Duodenal mucosa (tissue), 2 donors: ENCODE data around the gene NCK1.
"Not testable (repeated sequence)": the region's sequence is repeated elsewhere in the genome, so short reads cannot be mapped to it uniquely, and the experiment has no call there.

ENCODE experiments used
- H3K27ac ChIP-seq: one replicate; pipeline ENCODE4 v1.7.0; 2013; ENCODE audit warnings: low read depth, low read length
- H3K27me3 ChIP-seq, 2 donors: one replicate each; pipeline ENCODE4 v1.7.0; 2013; ENCODE audit warnings: low read length in 2 of 2, control low read depth in 1 of 2; ENCODE audit not compliant: insufficient read depth in 2 of 2, control insufficient read depth in 1 of 2
- H3K36me3 ChIP-seq, 2 donors: one replicate each; pipeline ENCODE4 v1.7.0; 2013; ENCODE audit warnings: low read length in 2 of 2, control low read depth in 1 of 2; ENCODE audit not compliant: insufficient read depth in 2 of 2, control insufficient read depth in 1 of 2
- H3K4me1 ChIP-seq, 2 donors: one replicate each; pipeline ENCODE4 v1.7.0; 2013; ENCODE audit warnings: low read length in 2 of 2, control low read depth in 1 of 2; ENCODE audit not compliant: insufficient read depth in 2 of 2, control insufficient read depth in 1 of 2
- H3K4me3 ChIP-seq, 2 donors: one replicate each; pipeline ENCODE4 v1.7.0; 2013; ENCODE audit warnings: low read length in 2 of 2, low read depth in 1 of 2
- H3K9ac ChIP-seq, 2 donors: one replicate each; pipeline ENCODE4 v1.7.0; 2013; ENCODE audit warnings: low read length in 2 of 2, low read depth in 1 of 2
- H3K9me3 ChIP-seq, 2 donors: one replicate each; pipeline ENCODE4 v1.7.0; 2013; ENCODE audit warnings: low read length in 2 of 2, control low read depth in 1 of 2; ENCODE audit not compliant: control insufficient read depth in 1 of 2

The NCK1 gene

GRCh38 chr3:136860541-136860940, 1.5 kb upstream of the NCK1 start:
- Histone ChIP-seq H3K27ac (no peak overlapping the region), H3K36me3 (no peaks in the 10 kb centered on the region), H3K4me1 (peaks cover 8 to 13% of the 10 kb centered on the region in 2 donors), H3K27me3 (no peaks in the 10 kb centered on the region), H3K9me3 (no peaks in the 10 kb centered on the region), H3K9ac (peak overlapping the region in 1 of 2 donors; percentile 27), H3K4me3 (peak overlapping the region; percentile 82 to 94)

DNA sequence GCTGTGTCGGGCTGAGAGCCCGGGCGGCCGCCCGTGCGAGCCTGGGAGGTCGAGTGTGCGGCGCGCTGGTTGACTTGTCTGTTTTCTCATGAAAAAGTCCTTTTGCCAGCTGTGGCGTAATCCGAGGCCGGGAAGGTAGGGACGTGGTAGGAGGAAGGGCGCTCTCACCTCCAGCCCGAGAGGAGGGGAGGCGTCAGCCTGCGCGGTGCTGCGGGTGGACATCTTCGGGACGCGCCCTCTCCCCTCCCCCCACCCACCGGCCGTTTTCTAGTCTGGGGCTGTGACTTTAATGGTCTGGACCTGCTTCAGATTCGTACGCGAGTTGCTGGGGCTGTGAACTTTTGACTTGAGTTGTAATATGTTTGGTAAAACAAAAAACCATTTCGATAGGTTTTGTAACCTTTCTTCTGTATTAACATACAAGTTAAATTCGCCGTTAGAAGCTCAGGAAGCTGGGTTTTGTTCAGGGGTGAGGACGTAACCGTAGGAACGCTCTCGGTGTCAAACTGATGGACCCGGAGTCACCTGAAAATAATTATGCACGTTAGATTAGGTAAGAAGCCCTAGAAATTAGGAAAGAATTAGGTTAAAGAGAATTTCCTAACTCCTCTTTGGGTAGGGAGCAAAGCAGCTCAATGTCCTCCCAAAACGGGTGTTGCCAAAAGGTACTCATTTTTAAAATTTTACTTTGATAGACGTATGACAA, 762 bp downstream of the NCK1 start:
- Histone ChIP-seq H3K9me3 (no peaks in the 10 kb centered on the region), H3K4me3 (peak overlapping the region; percentile 82 to 94), H3K36me3 (no peaks in the 10 kb centered on the region)

DNA sequence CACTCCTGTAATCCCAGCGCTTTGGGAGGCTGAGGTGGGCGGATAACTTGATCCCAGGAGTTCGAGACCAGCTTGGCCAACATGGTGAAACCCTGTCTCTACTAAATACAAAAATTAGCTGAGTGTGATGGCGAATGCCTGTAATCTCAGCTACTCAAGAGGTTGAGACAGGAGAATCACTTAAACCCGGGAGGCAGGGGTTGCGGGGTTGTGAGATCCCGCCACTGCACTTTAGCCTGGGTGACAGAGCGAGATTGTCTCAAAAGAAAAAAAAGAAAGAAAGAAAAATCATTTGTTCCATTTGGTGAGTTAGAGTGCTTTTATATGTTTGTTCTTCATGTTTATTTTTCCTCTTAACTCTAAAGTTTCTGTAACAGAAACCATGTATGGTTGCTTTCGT, 7.3 kb downstream of the NCK1 start:
- Histone ChIP-seq H3K36me3 (no peaks in the 10 kb centered on the region), H3K4me3 (no peak overlapping the region), H3K27me3 (no peaks in the 10 kb centered on the region), H3K27ac (no peak overlapping the region), H3K9me3 (no peaks in the 10 kb centered on the region), H3K9ac (no peak overlapping the region), H3K4me1 (no peaks in the 10 kb centered on the region)

More for the DNA sequence above, 762 bp downstream of the NCK1 start:
- Histone ChIP-seq H3K27ac (peak overlapping the region; percentile 88), H3K9ac (peak overlapping the region; percentile 84 to 92), H3K27me3 (no peaks in the 10 kb centered on the region), H3K4me1 (peaks cover 8 to 13% of the 10 kb centered on the region in 2 donors)

DNA sequence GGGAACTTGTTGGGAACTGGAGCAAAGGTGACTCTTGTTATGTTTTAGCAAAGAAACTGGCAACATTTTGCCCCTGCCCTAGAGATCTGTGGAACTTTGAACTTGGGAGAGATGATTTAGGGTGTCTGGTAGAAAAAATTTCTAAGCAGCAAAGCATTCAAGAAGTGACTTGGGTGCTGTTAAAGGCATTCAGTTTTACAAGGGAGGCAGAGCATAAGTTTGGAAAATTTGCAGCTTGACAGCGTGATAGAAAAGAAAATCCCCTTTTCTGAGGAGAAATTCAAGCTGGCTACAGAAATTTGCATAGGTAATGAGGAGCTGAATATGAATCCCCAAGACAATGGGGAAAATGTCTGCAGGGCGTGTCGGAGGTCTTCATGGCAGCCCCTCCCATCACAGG, 10.2 kb downstream of the NCK1 start:
- not testable (repeated sequence) for H3K27ac ChIP-seq, H3K9ac ChIP-seq, H3K27me3 ChIP-seq, H3K4me1 ChIP-seq, H3K4me3 ChIP-seq, H3K36me3 ChIP-seq, H3K9me3 ChIP-seq

GRCh38 chr3:136879510-136879909, 17.5 kb downstream of the NCK1 start:
- H3K36me3 ChIP-seq, H3K9me3 ChIP-seq, H3K9ac ChIP-seq, H3K4me3 ChIP-seq, H3K4me1 ChIP-seq, H3K27ac ChIP-seq, H3K27me3 ChIP-seq: not testable (repeated sequence)

DNA sequence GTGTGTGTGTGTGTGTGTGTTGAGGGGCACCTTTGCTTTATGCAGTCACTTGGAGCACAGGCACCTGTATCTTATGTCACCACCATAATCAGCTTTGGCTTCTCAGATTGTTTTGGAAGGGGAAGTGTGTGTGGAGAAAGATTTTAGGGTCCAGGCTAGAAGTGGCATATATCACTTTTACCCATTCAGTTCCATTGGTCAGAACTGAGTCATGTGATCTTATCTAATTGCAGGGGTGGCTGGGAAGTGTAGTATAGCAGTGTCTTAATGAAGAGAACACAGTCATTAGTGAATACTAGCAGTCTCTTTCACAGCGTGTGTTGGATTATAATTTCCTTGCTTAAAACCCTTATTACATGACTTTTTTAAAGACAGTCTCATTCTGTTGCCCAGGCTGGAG, 20.6 kb downstream of the NCK1 start:
- Histone ChIP-seq H3K36me3 (no peaks in the 10 kb centered on the region), H3K9me3 (no peaks in the 10 kb centered on the region), H3K9ac (no peak overlapping the region), H3K27me3 (no peaks in the 10 kb centered on the region), H3K4me3 (no peak overlapping the region), H3K4me1 (peaks cover 3 to 6% of the 10 kb centered on the region in 2 donors), H3K27ac (no peak overlapping the region)

DNA sequence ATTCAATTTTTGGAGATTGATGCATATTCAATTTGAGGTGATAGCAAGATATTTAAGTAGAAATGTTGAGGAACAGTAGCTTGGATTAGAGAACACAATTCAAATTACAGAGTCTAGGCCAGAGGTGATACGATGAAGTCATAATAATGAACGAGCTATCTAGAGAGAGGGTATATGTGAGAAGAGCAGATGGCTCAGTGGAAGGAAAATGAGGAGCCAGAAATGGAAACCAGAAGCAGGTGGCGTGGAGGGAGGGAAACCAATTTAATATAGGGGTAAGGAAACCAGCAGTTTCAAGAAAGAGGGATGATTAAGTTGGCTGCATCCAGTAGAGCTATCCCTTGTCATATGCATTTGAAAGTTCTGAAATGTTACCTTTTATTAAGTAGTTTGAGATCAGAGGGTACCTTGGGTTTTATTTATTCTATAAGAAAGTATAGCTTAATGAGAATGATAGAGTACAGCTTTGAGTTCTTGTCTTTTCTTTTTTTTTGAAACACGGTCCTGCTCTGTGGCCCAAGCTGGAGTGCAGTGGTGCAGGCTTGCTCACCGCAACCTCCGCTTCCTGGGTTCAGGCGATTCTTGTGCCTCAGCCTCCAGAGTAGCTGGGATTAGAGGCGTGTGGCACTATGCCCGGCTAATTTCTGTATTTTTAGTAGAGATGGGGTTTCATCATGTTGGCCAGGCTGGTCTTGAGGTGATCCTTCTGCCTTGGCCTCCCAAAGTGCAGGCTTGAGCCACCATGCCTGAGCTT, 22.1 kb downstream of the NCK1 start:
- H3K4me1 ChIP-seq, result peaks cover 3 to 6% of the 10 kb centered on the region in 2 donors
- no peaks in the 10 kb centered on the region for H3K36me3 ChIP-seq
- no peaks in the 10 kb centered on the region for H3K27me3 ChIP-seq
- H3K4me3 ChIP-seq, result no peak overlapping the region
- no peak overlapping the region for H3K27ac ChIP-seq
- H3K9ac ChIP-seq, result no peak overlapping the region
- H3K9me3 ChIP-seq, result no peaks in the 10 kb centered on the region

GRCh38 chr3:136885357-136886213, 23.6 kb downstream of the NCK1 start:
- Histone ChIP-seq H3K4me1 (peaks cover 3 to 6% of the 10 kb centered on the region in 2 donors), H3K4me3 (no peak overlapping the region), H3K27ac (no peak overlapping the region), H3K27me3 (no peaks in the 10 kb centered on the region), H3K36me3 (no peaks in the 10 kb centered on the region), H3K9ac (no peak overlapping the region), H3K9me3 (no peaks in the 10 kb centered on the region)

DNA sequence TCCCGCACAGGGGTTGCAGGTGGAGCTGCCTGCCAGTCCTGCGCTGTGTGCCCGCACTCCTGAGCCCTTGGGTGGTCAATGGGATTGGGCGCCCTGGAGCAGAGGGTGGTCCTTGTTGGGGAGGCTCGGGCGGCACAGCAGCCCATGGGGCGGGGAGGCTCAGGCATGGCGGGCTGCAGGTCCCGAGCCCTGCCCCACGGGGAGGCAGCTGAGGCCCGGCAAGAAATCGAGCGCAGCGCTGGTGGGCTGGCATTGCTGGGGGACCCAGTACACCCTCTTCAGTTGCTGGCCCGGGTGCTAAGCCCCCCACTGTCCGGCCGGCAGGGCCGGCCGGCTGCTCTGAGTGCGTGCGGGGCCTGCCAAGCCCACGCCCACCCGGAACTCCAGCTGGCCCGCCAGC, 27.9 kb downstream of the NCK1 start:
- H3K36me3 ChIP-seq, result no peaks in the 10 kb centered on the region
- no peak overlapping the region for H3K27ac ChIP-seq
- no peak overlapping the region for H3K9ac ChIP-seq
- no peaks in the 10 kb centered on the region for H3K9me3 ChIP-seq
- H3K4me1 ChIP-seq, result peaks cover 6 to 11% of the 10 kb centered on the region in 2 donors
- no peaks in the 10 kb centered on the region for H3K27me3 ChIP-seq
- H3K4me3 ChIP-seq, result no peak overlapping the region
